ENCODE measurements around the gene CHST12.

DNA sequence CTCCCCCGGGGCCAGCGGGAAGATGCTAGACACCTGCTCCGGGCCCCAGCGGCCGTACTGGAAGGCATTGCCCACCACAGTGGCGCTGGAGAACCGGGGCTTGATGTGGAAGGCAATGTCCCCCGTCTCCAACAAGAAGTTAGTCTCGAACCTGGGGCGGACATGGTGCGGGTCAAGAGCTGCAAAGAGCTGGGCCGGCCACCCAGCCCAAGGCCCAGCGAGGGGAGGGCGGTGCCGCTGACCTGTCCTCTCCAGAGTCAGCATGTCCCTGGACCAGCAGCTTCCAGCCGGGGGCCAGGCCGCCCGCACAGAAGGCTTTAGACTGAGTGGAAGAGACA is 72.2 kb downstream of the CHST12 start:
- TF ChIP-seq, protein P1, sequence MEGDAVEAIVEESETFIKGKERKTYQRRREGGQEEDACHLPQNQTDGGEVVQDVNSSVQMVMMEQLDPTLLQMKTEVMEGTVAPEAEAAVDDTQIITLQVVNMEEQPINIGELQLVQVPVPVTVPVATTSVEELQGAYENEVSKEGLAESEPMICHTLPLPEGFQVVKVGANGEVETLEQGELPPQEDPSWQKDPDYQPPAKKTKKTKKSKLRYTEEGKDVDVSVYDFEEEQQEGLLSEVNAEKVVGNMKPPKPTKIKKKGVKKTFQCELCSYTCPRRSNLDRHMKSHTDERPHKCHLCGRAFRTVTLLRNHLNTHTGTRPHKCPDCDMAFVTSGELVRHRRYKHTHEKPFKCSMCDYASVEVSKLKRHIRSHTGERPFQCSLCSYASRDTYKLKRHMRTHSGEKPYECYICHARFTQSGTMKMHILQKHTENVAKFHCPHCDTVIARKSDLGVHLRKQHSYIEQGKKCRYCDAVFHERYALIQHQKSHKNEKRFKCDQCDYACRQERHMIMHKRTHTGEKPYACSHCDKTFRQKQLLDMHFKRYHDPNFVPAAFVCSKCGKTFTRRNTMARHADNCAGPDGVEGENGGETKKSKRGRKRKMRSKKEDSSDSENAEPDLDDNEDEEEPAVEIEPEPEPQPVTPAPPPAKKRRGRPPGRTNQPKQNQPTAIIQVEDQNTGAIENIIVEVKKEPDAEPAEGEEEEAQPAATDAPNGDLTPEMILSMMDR (IDR thresholded peaks at IDR 0.05), result no peak
- no peak for TF ChIP-seq POLR2A (IDR thresholded peaks at IDR 0.05)
